ENCODE results near the gene SRRM2.

GRCh38 chr16:2744711-2745110, 7.7 kb upstream of the SRRM2 start:
- TF ChIP-seq POLR2A (conservative IDR thresholded peaks at IDR 0.05) (no peak), POLR2AphosphoS2 (IDR thresholded peaks at IDR 0.05; ENCODE audit: low read length) (no peak), JUND (IDR thresholded peaks at IDR 0.05; ENCODE audit: borderline replicate concordance, low read depth, low read length) (no peak), JUND (tag; IDR thresholded peaks at IDR 0.05; ENCODE audit: borderline replicate concordance, low read depth, low read length) (no peak), FOXA1 (IDR thresholded peaks at IDR 0.05; ENCODE audit: borderline replicate concordance) (no peak), EZH2 (IDR thresholded peaks at IDR 0.05; ENCODE audit: borderline replicate concordance, low read depth, low read length) (no peak), ZNF764 (CRISPR knock-in tag; IDR thresholded peaks at IDR 0.05; ENCODE audit: low read depth) (no peak), ETS1 (conservative IDR thresholded peaks at IDR 0.05; ENCODE audit: control insufficient read depth, low read depth, low read length) (no peak)
